Thoracic aorta (tissue), 2 donors: ENCODE measurements around the gene ANXA6. TPM values are rescaled to one million over a fixed set of nuclear protein-coding genes. Genes with fewer than 3 reads are reported as not detected.
A peak's percentile ranks its signal among the peaks of the same experiment; 100 is the strongest.

Experiments used
- ATAC-seq: fragments of 150-250 bp; one replicate; pipeline ENCODE4 v1.8.0; 2017; ENCODE audit warnings: low read depth; ENCODE audit not compliant: insufficient number of reproducible peaks, low FRiP score
- DNase-seq: peaks from one replicate; pipeline ENCODE4 v3.0.0-alpha.2; 2020; ENCODE audit warnings: low spot score
- H3K27ac ChIP-seq, 2 donors: fragments of 200-600 bp; sonication (generic); 1 replicate in 1 of 2; 2 replicates in 1 of 2; pipeline ENCODE4 v1.5.1; 2016; ENCODE audit warnings: mild to moderate bottlenecking in 2 of 2, moderate library complexity in 2 of 2
- H3K27me3 ChIP-seq: fragments of 200-600 bp; sonication (generic); replicated peaks from 2 replicates; pipeline ENCODE4 v1.6.0; 2016; ENCODE audit warnings: mild to moderate bottlenecking; ENCODE audit not compliant: insufficient read depth
- H3K36me3 ChIP-seq: fragments of 200-600 bp; sonication (generic); one replicate; pipeline ENCODE4 v1.5.1; 2016
- H3K4me1 ChIP-seq, 2 donors: fragments of 200-600 bp; sonication (generic); 1 replicate in 1 of 2; 2 replicates in 1 of 2; pipeline versions ENCODE4 v1.5.1 to v1.6.0; 2016; ENCODE audit warnings: low read depth in 2 of 2, mild to moderate bottlenecking in 1 of 2; ENCODE audit not compliant: control insufficient read depth in 1 of 2
- H3K4me3 ChIP-seq: fragments of 200-600 bp; sonication (generic); 2 replicates; pipeline ENCODE4 v1.5.1; 2016; ENCODE audit warnings: mild to moderate bottlenecking
- H3K9me3 ChIP-seq: fragments of 200-600 bp; sonication (generic); 2 replicates; pipeline ENCODE4 v1.5.1; 2016
- total RNA-seq, 2 donors: library from RNA; depleted of rRNA; stranded (reverse); fragments of >200 nt; gene quantifications; one replicate each; pipeline versions ENCODE4 v1.1.0 to v1.2.3, GENCODE V29; 2016
- TF ChIP-seq, protein P1 (sequence below): fragments of 200-600 bp; sonication (generic); IDR thresholded peaks from one replicate; pipeline ENCODE4 v1.5.1; 2019; ENCODE audit warnings: antibody characterized with exemption

The ANXA6 gene
- total RNA-seq, 2 donors from 2014 or later: 207 to 349 TPM

- peaks cover 34 to 58% of the 10 kb centered on the region in 2 donors for H3K4me1 ChIP-seq
- no peak for ATAC-seq
Measured at GRCh38 chr5:151156507-151157420, 815 bp downstream of the ANXA6 start.

GRCh38 chr5:151155775-151156506 lies 1.6 kb downstream of the ANXA6 start:
- ATAC-seq: no peak

More at GRCh38 chr5:151156507-151157420, 815 bp downstream of the ANXA6 start:
- Histone ChIP-seq H3K27ac (peak overlapping the region; percentile 82 to 92), H3K4me3 (peak overlapping the region; percentile 92), H3K36me3 (no peaks in the 10 kb centered on the region), H3K9me3 (no peaks in the 10 kb centered on the region), H3K27me3 (no peaks in the 10 kb centered on the region)
- no peak for DNase-seq
- TF ChIP-seq, protein P1, sequence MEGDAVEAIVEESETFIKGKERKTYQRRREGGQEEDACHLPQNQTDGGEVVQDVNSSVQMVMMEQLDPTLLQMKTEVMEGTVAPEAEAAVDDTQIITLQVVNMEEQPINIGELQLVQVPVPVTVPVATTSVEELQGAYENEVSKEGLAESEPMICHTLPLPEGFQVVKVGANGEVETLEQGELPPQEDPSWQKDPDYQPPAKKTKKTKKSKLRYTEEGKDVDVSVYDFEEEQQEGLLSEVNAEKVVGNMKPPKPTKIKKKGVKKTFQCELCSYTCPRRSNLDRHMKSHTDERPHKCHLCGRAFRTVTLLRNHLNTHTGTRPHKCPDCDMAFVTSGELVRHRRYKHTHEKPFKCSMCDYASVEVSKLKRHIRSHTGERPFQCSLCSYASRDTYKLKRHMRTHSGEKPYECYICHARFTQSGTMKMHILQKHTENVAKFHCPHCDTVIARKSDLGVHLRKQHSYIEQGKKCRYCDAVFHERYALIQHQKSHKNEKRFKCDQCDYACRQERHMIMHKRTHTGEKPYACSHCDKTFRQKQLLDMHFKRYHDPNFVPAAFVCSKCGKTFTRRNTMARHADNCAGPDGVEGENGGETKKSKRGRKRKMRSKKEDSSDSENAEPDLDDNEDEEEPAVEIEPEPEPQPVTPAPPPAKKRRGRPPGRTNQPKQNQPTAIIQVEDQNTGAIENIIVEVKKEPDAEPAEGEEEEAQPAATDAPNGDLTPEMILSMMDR: peak; percentile 1

GRCh38 chr5:151154931-151155774 lies 2.4 kb downstream of the ANXA6 start:
- H3K27me3 ChIP-seq: no peaks in the 10 kb centered on the region
- H3K9me3 ChIP-seq: no peaks in the 10 kb centered on the region
- DNase-seq: no peak
- H3K27ac ChIP-seq: peak overlapping the region; percentile 82 to 92
- no peak for ATAC-seq
- no peaks in the 10 kb centered on the region for H3K36me3 ChIP-seq
- TF ChIP-seq, protein P1: no peak
- H3K4me3 ChIP-seq: peak overlapping the region; percentile 92
- peaks cover 49 to 74% of the 10 kb centered on the region in 2 donors for H3K4me1 ChIP-seq

More at GRCh38 chr5:151155775-151156506, 1.6 kb downstream of the ANXA6 start:
- TF ChIP-seq, protein P1: no peak
- Histone ChIP-seq H3K27ac (peak overlapping the region; percentile 82 to 92), H3K4me1 (peaks cover 41 to 66% of the 10 kb centered on the region in 2 donors), H3K36me3 (no peaks in the 10 kb centered on the region), H3K27me3 (no peaks in the 10 kb centered on the region), H3K4me3 (peak overlapping the region; percentile 92), H3K9me3 (no peaks in the 10 kb centered on the region)
- DNase-seq: no peak

DNA sequence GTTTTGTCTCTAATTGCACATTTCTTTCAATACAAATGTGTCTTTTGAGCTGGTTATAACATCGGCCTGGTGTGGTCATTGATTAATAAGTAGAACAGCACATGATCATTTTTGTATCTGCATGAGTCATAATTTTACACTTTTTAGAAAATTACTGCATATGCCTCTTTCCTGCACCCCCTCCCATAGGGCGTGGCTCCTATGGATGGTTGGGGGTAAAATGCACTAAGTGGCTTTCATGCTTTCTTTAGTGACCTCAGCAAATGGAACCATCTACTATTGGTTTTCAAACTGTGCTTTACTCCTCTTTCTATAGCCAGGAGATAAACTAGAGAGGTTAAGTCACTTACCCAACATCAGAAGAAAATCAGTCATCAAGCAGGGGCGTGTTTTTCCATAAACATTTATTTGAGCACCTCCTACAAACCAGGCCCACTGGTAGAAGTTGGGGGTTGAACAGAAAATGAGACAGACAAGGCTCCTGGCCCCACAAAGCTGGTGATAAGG lies 3.8 kb downstream of the ANXA6 start:
- Histone ChIP-seq H3K9me3 (no peaks in the 10 kb centered on the region), H3K36me3 (no peaks in the 10 kb centered on the region), H3K27me3 (no peaks in the 10 kb centered on the region), H3K4me1 (peaks cover 57 to 75% of the 10 kb centered on the region in 2 donors), H3K4me3 (no peak overlapping the region), H3K27ac (no peak overlapping the region)
- ATAC-seq: no peak
- no peak for DNase-seq
- TF ChIP-seq, protein P1: no peak
